ENCODE measurements around the gene OTOGL.

OTOGL gene

GRCh38 chr12:80356097-80356496 lies 256.8 kb downstream of the OTOGL start:
- H3K27ac ChIP-seq: no peak overlapping the region
- no peak for TF ChIP-seq ZFX (IDR thresholded peaks at IDR 0.05; ENCODE audit: borderline replicate concordance)

GRCh38 chr12:80359703-80360102 lies 260.4 kb downstream of the OTOGL start:
- H3K27ac ChIP-seq: no peak overlapping the region
- no peak for TF ChIP-seq ZFX (IDR thresholded peaks at IDR 0.05; ENCODE audit: borderline replicate concordance)
- no peak for TF ChIP-seq CTCF (IDR thresholded peaks at IDR 0.05)

GRCh38 chr12:80364056-80364455 lies 264.7 kb downstream of the OTOGL start:
- H3K27ac ChIP-seq: no peak overlapping the region
- TF ChIP-seq ZFX (IDR thresholded peaks at IDR 0.05; ENCODE audit: borderline replicate concordance): no peak
- TF ChIP-seq CTCF (IDR thresholded peaks at IDR 0.05): no peak

- H3K27ac ChIP-seq: no peak overlapping the region
- TF ChIP-seq ZFX (IDR thresholded peaks at IDR 0.05; ENCODE audit: borderline replicate concordance): no peak
- no peak for TF ChIP-seq CTCF (IDR thresholded peaks at IDR 0.05)
Observed at GRCh38 chr12:80373666-80374065, 274.3 kb downstream of the OTOGL start.

- no peak overlapping the region for H3K27ac ChIP-seq
- TF ChIP-seq ZFX (IDR thresholded peaks at IDR 0.05; ENCODE audit: borderline replicate concordance): no peak
- no peak for TF ChIP-seq CTCF (IDR thresholded peaks at IDR 0.05)
Observed at GRCh38 chr12:80374615-80375014, 275.3 kb downstream of the OTOGL start.

- H3K27ac ChIP-seq: no peak overlapping the region
- TF ChIP-seq ZFX (IDR thresholded peaks at IDR 0.05; ENCODE audit: borderline replicate concordance): no peak
Observed at GRCh38 chr12:80377140-80377794, 277.9 kb downstream of the OTOGL start.

GRCh38 chr12:80381121-80381520 lies 281.8 kb downstream of the OTOGL start:
- no peak overlapping the region for H3K27ac ChIP-seq
- TF ChIP-seq CTCF (IDR thresholded peaks at IDR 0.05): no peak
- TF ChIP-seq ZFX (IDR thresholded peaks at IDR 0.05; ENCODE audit: borderline replicate concordance): no peak

- no peak for TF ChIP-seq CTCF (IDR thresholded peaks at IDR 0.05)
- no peak for TF ChIP-seq ZFX (IDR thresholded peaks at IDR 0.05; ENCODE audit: borderline replicate concordance)
- no peak overlapping the region for H3K27ac ChIP-seq
Observed at GRCh38 chr12:80382254-80382653, 282.9 kb downstream of the OTOGL start.
